Measurements from ENCODE around the gene CLN6. TPM values are rescaled to one million over a fixed set of nuclear protein-coding genes. Genes with fewer than 3 reads are reported as not detected.
A peak's percentile ranks its signal among the peaks of the same experiment; 100 is the strongest.

The CLN6 gene
- total RNA-seq, 2 donors from 2014 or later = 6.4 to 7.4 TPM

DNA sequence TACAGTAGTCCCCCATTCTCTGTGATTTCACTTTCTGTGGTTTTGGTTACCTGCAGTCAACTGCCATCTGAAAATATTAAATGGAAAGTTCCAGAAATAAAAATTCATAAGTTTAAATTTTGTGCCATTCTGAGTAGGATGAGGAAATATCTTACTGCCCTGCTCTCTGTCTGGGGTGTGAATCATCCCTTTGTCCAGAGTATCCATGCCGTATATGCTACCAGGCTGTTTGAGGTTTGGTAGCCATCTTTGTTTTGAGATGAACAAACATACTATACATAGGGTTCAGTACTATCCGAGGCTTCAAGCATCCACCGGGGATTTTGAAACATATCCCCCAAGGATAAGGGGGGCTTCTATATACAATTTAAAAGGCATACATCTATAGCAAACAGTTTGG, 31.7 kb upstream of the CLN6 start:
- TF ChIP-seq, protein P1, sequence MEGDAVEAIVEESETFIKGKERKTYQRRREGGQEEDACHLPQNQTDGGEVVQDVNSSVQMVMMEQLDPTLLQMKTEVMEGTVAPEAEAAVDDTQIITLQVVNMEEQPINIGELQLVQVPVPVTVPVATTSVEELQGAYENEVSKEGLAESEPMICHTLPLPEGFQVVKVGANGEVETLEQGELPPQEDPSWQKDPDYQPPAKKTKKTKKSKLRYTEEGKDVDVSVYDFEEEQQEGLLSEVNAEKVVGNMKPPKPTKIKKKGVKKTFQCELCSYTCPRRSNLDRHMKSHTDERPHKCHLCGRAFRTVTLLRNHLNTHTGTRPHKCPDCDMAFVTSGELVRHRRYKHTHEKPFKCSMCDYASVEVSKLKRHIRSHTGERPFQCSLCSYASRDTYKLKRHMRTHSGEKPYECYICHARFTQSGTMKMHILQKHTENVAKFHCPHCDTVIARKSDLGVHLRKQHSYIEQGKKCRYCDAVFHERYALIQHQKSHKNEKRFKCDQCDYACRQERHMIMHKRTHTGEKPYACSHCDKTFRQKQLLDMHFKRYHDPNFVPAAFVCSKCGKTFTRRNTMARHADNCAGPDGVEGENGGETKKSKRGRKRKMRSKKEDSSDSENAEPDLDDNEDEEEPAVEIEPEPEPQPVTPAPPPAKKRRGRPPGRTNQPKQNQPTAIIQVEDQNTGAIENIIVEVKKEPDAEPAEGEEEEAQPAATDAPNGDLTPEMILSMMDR (IDR thresholded peaks at IDR 0.05) = no peak
- H3K4me1 ChIP-seq = peaks cover 0 to 5% of the 10 kb centered on the region in 2 donors
- H3K4me3 ChIP-seq = no peak overlapping the region
- DNase-seq (ENCODE audit: low spot score) = no peak
- H3K27ac ChIP-seq = no peak overlapping the region
- no peaks in the 10 kb centered on the region for H3K36me3 ChIP-seq
- H3K27me3 ChIP-seq = no peaks in the 10 kb centered on the region
- H3K9me3 ChIP-seq = no peaks in the 10 kb centered on the region

DNA sequence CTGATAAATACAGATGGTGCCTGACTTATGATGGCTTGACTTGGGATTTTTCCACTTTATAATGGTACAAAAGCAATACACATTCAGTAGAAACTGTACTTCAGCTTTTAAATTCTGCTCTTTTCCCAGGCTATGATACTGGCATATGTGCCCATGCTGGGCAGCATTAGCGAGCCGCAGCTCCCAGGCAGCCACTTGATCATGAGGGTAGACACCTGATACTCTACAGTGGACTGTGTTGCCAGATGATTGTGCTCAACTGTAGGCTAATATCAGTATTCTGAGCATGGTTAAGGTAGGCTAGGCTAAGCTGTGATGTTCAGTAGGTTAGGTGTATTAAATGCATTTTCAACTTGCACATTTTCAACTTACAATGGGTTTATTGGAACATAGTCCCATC, 30.4 kb upstream of the CLN6 start:
- Histone ChIP-seq H3K4me3 (no peak overlapping the region), H3K27ac (peak overlapping the region; percentile 13 to 54), H3K27me3 (no peaks in the 10 kb centered on the region), H3K4me1 (peaks cover 0 to 5% of the 10 kb centered on the region in 2 donors), H3K9me3 (no peaks in the 10 kb centered on the region), H3K36me3 (no peaks in the 10 kb centered on the region)
- no peak for DNase-seq (ENCODE audit: low spot score)
- TF ChIP-seq, protein P1 (IDR thresholded peaks at IDR 0.05) = no peak

DNA sequence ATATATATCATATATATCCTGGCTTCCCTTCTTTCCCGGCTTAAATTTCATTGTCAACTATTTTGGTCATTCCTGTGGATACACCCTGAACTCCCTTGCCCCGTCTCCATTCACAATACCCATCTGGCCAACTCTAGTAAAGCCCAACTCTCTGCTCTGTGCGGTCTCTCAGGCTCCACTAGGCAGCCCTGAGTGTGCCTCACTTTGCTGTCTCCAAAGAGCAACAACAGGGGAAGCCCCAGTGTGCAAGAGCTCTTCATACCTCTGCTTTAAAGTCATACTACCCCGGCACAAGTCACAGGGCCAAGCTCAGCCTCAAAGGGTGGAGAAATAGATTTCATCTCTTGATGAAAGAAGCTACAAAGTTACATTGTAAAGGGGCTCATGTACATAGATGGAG, 29.2 kb upstream of the CLN6 start:
- peaks cover 0 to 5% of the 10 kb centered on the region in 2 donors for H3K4me1 ChIP-seq
- TF ChIP-seq, protein P1 (IDR thresholded peaks at IDR 0.05) = no peak
- H3K27ac ChIP-seq = peak overlapping the region; percentile 13 to 54

DNA sequence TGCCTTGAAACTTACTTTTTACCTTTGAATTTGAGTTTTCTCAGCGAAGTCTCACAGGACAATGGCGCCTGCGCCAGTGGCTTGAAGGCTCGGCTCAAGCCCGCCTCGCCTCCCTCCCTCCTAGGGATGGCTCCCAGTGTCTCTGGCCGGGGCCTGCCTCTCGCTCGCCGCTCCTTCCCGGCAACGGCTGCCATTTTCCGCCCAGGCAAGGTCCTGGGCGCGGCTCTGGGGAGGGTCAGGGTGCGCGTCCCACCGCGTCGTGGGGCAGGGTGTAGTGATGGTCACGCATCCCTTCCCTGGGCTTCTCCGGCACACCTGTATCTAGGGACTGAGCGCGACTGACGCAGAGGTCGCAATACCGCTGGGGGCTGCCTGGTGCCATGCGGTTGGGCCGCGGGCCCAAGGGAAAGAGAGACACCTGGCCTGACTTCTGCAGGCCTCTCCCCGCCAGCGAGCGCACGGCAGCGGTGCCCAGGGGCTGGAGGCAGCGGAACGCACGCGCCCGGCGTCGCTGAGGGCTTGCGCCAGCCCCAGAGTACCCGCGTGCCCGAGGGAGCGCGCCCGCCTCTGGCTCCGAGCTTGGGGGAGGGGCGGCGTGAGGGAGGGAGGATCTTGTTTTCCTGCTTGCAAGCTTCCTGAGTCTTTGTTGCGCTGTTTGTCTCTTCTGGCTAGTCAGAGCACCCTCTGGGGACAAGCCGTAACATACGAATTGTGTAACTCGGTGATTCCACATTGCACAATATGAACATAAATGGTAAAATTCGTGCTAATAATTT, 27.3 kb upstream of the CLN6 start:
- Histone ChIP-seq H3K9me3 (no peaks in the 10 kb centered on the region), H3K4me3 (peak overlapping the region; percentile 40 to 59), H3K36me3 (no peaks in the 10 kb centered on the region), H3K4me1 (peaks cover 0 to 10% of the 10 kb centered on the region in 2 donors), H3K27ac (peak overlapping the region; percentile 89 to 92), H3K27me3 (no peaks in the 10 kb centered on the region)
- TF ChIP-seq, protein P1 (IDR thresholded peaks at IDR 0.05) = peak in 1 of 2 donors; percentile 15
- peak; percentile 92 for DNase-seq (ENCODE audit: low spot score)

More for the DNA sequence above, 29.2 kb upstream of the CLN6 start:
- Histone ChIP-seq H3K4me3 (no peak overlapping the region), H3K9me3 (no peaks in the 10 kb centered on the region), H3K36me3 (no peaks in the 10 kb centered on the region), H3K27me3 (no peaks in the 10 kb centered on the region)
- DNase-seq (ENCODE audit: low spot score) = no peak

DNA sequence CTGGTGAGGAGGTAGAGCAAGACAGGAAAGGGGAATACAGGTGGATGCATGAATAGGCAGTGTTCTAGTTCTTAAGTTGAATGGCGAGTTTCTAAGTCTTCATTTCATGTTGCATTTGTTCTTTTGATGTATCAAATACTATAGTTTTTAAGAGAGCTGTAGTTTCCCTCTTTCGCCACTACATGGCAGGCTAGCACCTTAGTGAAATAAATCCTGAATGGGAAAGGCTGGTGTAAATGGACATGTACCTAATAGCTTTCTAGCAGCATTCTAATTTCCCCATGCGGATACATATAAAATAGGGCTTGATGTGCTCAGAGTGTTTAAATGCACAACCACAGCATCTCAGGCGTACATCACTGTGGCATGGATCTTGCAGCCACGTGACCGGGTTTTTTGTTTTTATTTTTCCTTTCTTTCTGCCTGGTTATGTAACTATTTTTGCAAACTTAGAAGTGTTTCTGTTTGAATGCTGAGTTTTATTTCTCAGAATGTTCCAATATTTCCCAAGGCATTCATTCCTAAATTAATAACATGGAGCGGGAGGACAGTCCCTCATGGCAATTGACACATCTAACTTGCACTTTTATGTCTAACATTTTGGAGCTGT, 23.5 kb upstream of the CLN6 start:
- DNase-seq (ENCODE audit: low spot score) = no peak
- Histone ChIP-seq H3K4me1 (peaks cover 0 to 10% of the 10 kb centered on the region in 2 donors), H3K27ac (no peak overlapping the region), H3K36me3 (no peaks in the 10 kb centered on the region), H3K27me3 (no peaks in the 10 kb centered on the region), H3K9me3 (no peaks in the 10 kb centered on the region), H3K4me3 (no peak overlapping the region)
- TF ChIP-seq, protein P1 (IDR thresholded peaks at IDR 0.05) = peak; percentile 76 to 93
